GM12865 (cell line): Measurements from ENCODE around the gene RIMS1.
"Not testable (repeated sequence)": the region's sequence is repeated elsewhere in the genome, so short reads cannot be mapped to it uniquely, and the experiment has no call there.

ENCODE experiments used
- DNase-seq: peaks from one replicate; pipeline ENCODE4 v3.0.0; 2010; ENCODE audit warnings: low read depth
- H3K4me3 ChIP-seq: 2 replicates; pipeline ENCODE4 v1.5.1; 2011; ENCODE audit warnings: mild to moderate bottlenecking, low read depth, low read length, control low read depth
- CTCF ChIP-seq: IDR thresholded peaks from 2 replicates; pipeline ENCODE4 v1.5.1; 2011; ENCODE audit warnings: low read length, control low read depth, low read depth, inconsistent platforms; ENCODE audit not compliant: insufficient read depth; ENCODE audit errors: missing control alignments

Gene RIMS1

GRCh38 chr6:72324591-72324990 is 438.2 kb downstream of the RIMS1 start:
- no peak overlapping the region for H3K4me3 ChIP-seq
- no peak for TF ChIP-seq CTCF
- DNase-seq = no peak

- no peak for TF ChIP-seq CTCF
- DNase-seq = no peak
These were observed 442.4 kb downstream of the RIMS1 start for GRCh38 chr6:72328775-72329174.

GRCh38 chr6:72335203-72335602 is 448.9 kb downstream of the RIMS1 start:
- DNase-seq, H3K4me3 ChIP-seq: not testable (repeated sequence)

More at GRCh38 chr6:72328775-72329174, 442.4 kb downstream of the RIMS1 start:
- H3K4me3 ChIP-seq = no peak overlapping the region

- no peak for DNase-seq
- H3K4me3 ChIP-seq = no peak overlapping the region
- no peak for TF ChIP-seq CTCF
These were observed 462.6 kb downstream of the RIMS1 start for GRCh38 chr6:72348926-72349325.

- DNase-seq = no peak
- no peak for TF ChIP-seq CTCF
- H3K4me3 ChIP-seq = no peak overlapping the region
These were observed 464.0 kb downstream of the RIMS1 start for GRCh38 chr6:72350296-72350881.

GRCh38 chr6:72363844-72364740 is 477.7 kb downstream of the RIMS1 start:
- no peak for TF ChIP-seq CTCF
- H3K4me3 ChIP-seq = no peak overlapping the region
- DNase-seq = no peak

GRCh38 chr6:72365773-72366172 is 479.4 kb downstream of the RIMS1 start:
- no peak overlapping the region for H3K4me3 ChIP-seq
- no peak for DNase-seq
- no peak for TF ChIP-seq CTCF
